Sigmoid colon (tissue), 7 donors: ENCODE results near the gene EWSR1. TPM values are rescaled to one million over a fixed set of nuclear protein-coding genes. Genes with fewer than 3 reads are reported as not detected.

Source experiments
- DNase-seq: peaks from one replicate; pipeline ENCODE4 v3.0.0-alpha.2; 2019
- H3K27ac ChIP-seq, 4 donors: fragments of 200-600 bp; sonication (generic); one replicate each; pipeline ENCODE4 v1.5.1; 2016 to 2019; ENCODE audit warnings: mild to moderate bottlenecking in 1 of 4
- H3K27me3 ChIP-seq, 3 donors: fragments of 200-600 bp; sonication (generic); one replicate each; pipeline ENCODE4 v1.5.1; 2019; ENCODE audit warnings: mild to moderate bottlenecking in 1 of 3
- H3K36me3 ChIP-seq, 4 donors: fragments of 200-600 bp; sonication (generic); one replicate each; pipeline ENCODE4 v1.5.1; 2016 to 2019
- H3K4me1 ChIP-seq, 4 donors: fragments of 200-600 bp; sonication (generic); one replicate each; pipeline ENCODE4 v1.5.1; 2017 to 2019
- H3K4me3 ChIP-seq, 4 donors: fragments of 200-600 bp; sonication (generic); one replicate each; pipeline ENCODE4 v1.5.1; 2017 to 2019; ENCODE audit warnings: mild to moderate bottlenecking in 2 of 4, moderate library complexity in 1 of 4
- H3K9me3 ChIP-seq, 4 donors: fragments of 200-600 bp in 3 of 4; sonication (generic) in 3 of 4; one replicate each; pipeline versions ENCODE4 v1.5.1 to v1.6.1; 2013 to 2019
- EP300 ChIP-seq, 4 donors: sonication (generic); formaldehyde crosslinking; IDR thresholded peaks; one replicate each; pipeline ENCODE4 v1.6.1; 2017; ENCODE audit warnings: antibody characterized with exemption in 4 of 4
- POLR2A ChIP-seq, 2 donors: fragments of 450-650 bp; IDR thresholded peaks; one replicate each; pipeline ENCODE4 v1.6.1; 2016; ENCODE audit warnings: antibody characterized with exemption in 2 of 2, mild to moderate bottlenecking in 2 of 2, moderate library complexity in 2 of 2
- POLR2AphosphoS5 ChIP-seq, 4 donors: sonication (generic); formaldehyde crosslinking; IDR thresholded peaks; one replicate each; pipeline ENCODE4 v1.6.1; 2017; ENCODE audit warnings: antibody characterized with exemption in 4 of 4
- WGBS, 2 donors: extraction: QIAGEN DNeasy Blood & Tissue Kit; methylation state at CpG; one replicate each; pipeline ENCODE4 v1.1.7; 2013; 5-methylcytosine and 5-hydroxymethylcytosine counted together
- intact Hi-C: fragments of 100-400 bp; cut with DNase I; formaldehyde crosslinking; loops from one replicate; pipeline ENCODE4 v1.15.1; 2023
- polyA plus RNA-seq, 3 donors: library from polyadenylated mRNA; stranded (reverse); fragments of 200-250 nt; gene quantifications; one replicate each; pipeline ENCODE4 v1.2.3, GENCODE V29; 2013
- total RNA-seq, 4 donors: library from RNA; depleted of rRNA; stranded (reverse); fragments of >200 nt; gene quantifications; one replicate each; pipeline ENCODE4 v1.1.0, GENCODE V29; 2016
- TF ChIP-seq, protein P1 (sequence below), 4 experiments: fragments of 450-650 bp in 3 of 4; fragments of 200-600 bp in 1 of 4; IDR thresholded peaks; one replicate each; pipeline ENCODE4 v1.5.1; 2016 to 2019; ENCODE audit warnings: antibody characterized with exemption in 4 of 4, mild to moderate bottlenecking in 3 of 4, moderate library complexity in 2 of 4
- donor health status: healthy with polysubstance abuse.
- donor health status: Bipolar disorder and iron deficiency.
- donor health status: healthy.

Gene EWSR1
- total and polyA plus RNA-seq, 7 donors = 81.4 to 233 (median 174) TPM

DNA sequence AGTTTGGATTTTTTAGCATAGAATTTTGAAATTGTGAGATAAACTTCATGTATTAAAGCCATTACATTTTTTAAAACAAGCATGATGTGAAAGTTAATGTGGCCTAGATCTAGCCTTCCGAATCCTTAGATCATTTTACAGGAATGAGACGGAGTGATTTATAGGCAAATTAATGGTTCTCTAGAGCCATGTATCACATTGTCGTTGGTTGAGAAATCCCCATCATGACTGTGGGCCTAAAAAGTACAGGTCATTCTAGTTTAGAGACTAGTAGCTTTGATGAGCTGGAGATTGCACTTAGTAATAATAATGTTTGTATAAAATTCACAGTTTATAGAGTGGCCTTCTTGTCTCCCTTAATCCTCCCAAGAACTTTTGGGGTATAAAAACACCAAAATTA, 7.1 kb downstream of the EWSR1 start:
- Histone ChIP-seq H3K27me3 (no peaks in the 10 kb centered on the region), H3K4me3 (no peak overlapping the region), H3K4me1 (peaks cover 0 to 71% (median 55%) of the 10 kb centered on the region in 4 donors), H3K27ac (no peak overlapping the region), H3K9me3 (no peaks in the 10 kb centered on the region), H3K36me3 (peaks cover 26 to 80% (median 59%) of the 10 kb centered on the region in 4 donors)
- DNase-seq = no peak
- 50 to 69% methylated on average over 3 of the region's 3 CpGs for WGBS, 2 donors
- TF ChIP-seq, protein P1, sequence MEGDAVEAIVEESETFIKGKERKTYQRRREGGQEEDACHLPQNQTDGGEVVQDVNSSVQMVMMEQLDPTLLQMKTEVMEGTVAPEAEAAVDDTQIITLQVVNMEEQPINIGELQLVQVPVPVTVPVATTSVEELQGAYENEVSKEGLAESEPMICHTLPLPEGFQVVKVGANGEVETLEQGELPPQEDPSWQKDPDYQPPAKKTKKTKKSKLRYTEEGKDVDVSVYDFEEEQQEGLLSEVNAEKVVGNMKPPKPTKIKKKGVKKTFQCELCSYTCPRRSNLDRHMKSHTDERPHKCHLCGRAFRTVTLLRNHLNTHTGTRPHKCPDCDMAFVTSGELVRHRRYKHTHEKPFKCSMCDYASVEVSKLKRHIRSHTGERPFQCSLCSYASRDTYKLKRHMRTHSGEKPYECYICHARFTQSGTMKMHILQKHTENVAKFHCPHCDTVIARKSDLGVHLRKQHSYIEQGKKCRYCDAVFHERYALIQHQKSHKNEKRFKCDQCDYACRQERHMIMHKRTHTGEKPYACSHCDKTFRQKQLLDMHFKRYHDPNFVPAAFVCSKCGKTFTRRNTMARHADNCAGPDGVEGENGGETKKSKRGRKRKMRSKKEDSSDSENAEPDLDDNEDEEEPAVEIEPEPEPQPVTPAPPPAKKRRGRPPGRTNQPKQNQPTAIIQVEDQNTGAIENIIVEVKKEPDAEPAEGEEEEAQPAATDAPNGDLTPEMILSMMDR (IDR thresholded peaks at IDR 0.05) = no peak
- intact Hi-C loops = no loop called here

- Histone ChIP-seq H3K27me3 (no peaks in the 10 kb centered on the region), H3K9me3 (no peaks in the 10 kb centered on the region), H3K4me1 (peaks cover 0 to 63% (median 48%) of the 10 kb centered on the region in 4 donors), H3K27ac (no peak overlapping the region), H3K4me3 (no peak overlapping the region), H3K36me3 (peaks cover 26 to 89% (median 63%) of the 10 kb centered on the region in 4 donors)
- WGBS, 2 donors = 19 to 61% methylated on average over 3 of the region's 3 CpGs
- intact Hi-C loops = no loop called here
- DNase-seq = no peak
- no peak for TF ChIP-seq POLR2A (IDR thresholded peaks at IDR 0.05)
- no peak for TF ChIP-seq POLR2AphosphoS5 (IDR thresholded peaks at IDR 0.05)
- TF ChIP-seq, protein P1 (IDR thresholded peaks at IDR 0.05) = no peak
- no peak for TF ChIP-seq EP300 (IDR thresholded peaks at IDR 0.05)
These were observed 7.9 kb downstream of the EWSR1 start for GRCh38 chr22:29275819-29276565.

- intact Hi-C loops = no loop called here
- DNase-seq = no peak
- 85 to 87% methylated on average over 1 of the region's 1 CpG for WGBS, 2 donors
- peaks cover 0 to 43% (median 29%) of the 10 kb centered on the region in 4 donors for H3K4me1 ChIP-seq
- peak overlapping the region in 1 of 4 donors; percentile 6 for H3K27ac ChIP-seq
- no peak overlapping the region for H3K4me3 ChIP-seq
- H3K9me3 ChIP-seq = no peaks in the 10 kb centered on the region
- TF ChIP-seq, protein P1 (IDR thresholded peaks at IDR 0.05) = no peak
- TF ChIP-seq EP300 (IDR thresholded peaks at IDR 0.05) (no peak), POLR2A (IDR thresholded peaks at IDR 0.05) (no peak), POLR2AphosphoS5 (IDR thresholded peaks at IDR 0.05) (no peak)
- no peaks in the 10 kb centered on the region for H3K27me3 ChIP-seq
- peaks cover 37 to 99% (median 79%) of the 10 kb centered on the region in 4 donors for H3K36me3 ChIP-seq
These were observed 9.9 kb downstream of the EWSR1 start for GRCh38 chr22:29277927-29278326.

DNA sequence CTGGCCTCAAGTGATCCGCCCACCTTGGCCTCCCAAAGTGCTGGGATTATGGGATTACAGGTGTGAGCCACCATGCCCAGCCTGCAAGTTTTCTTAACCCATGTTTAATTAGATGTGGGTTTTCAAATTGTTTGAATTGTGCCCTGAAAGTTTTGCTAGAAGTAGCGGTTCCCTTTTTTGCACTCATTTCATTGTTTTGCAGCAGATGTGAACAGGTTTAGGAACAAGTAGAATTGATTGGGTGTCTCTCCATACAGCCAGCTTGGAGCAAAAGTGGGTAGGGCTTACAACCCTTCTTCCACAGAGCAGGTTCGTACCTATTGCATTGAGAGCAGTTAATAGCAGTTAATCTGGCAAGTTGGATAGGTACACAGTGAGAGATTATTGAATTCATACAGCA, 16.1 kb downstream of the EWSR1 start:
- Histone ChIP-seq H3K4me1 (peaks cover 0 to 7% (median under 1%) of the 10 kb centered on the region in 4 donors), H3K9me3 (no peaks in the 10 kb centered on the region), H3K27me3 (no peaks in the 10 kb centered on the region), H3K36me3 (peaks cover 46 to 100% (median 88%) of the 10 kb centered on the region in 4 donors), H3K4me3 (no peak overlapping the region), H3K27ac (no peak overlapping the region)
- WGBS, 2 donors = 94 to 99% methylated on average over 3 of the region's 3 CpGs
- DNase-seq = no peak
- intact Hi-C loops = no loop called here
- no peak for TF ChIP-seq POLR2AphosphoS5 (IDR thresholded peaks at IDR 0.05)
- TF ChIP-seq, protein P1 (IDR thresholded peaks at IDR 0.05) = no peak
- TF ChIP-seq EP300 (IDR thresholded peaks at IDR 0.05) = no peak
- TF ChIP-seq POLR2A (IDR thresholded peaks at IDR 0.05) = no peak
